GM23338 (cell line): ENCODE data around the gene TTC28. TPM values are rescaled to one million over a fixed set of nuclear protein-coding genes. Genes with fewer than 3 reads are reported as not detected.

Source experiments
- ATAC-seq: fragments of 200-7000 bp; cut with Tn5 transposase; 3 replicates; pipeline ENCODE4 v1.9.1; 2020
- DNase-seq: peaks from one replicate; pipeline ENCODE4 v3.0.0-alpha.2; 2015; ENCODE audit warnings: low spot score
- H2AFZ ChIP-seq: fragments of 200-600 bp; sonication (generic); 2 replicates; pipeline ENCODE4 v1.8.0; 2016; ENCODE audit warnings: antibody characterized with exemption, mild to moderate bottlenecking, moderate library complexity
- H3F3A ChIP-seq: fragments of 200-600 bp; sonication (generic); replicated peaks from 2 replicates; pipeline ENCODE4 v1.8.0; 2017; ENCODE audit warnings: antibody characterized with exemption, mixed run types, low read depth
- H3K27ac ChIP-seq: fragments of 200-600 bp; sonication (generic); 2 replicates; pipeline ENCODE4 v1.6.1; 2016; ENCODE audit warnings: low read depth
- H3K27me3 ChIP-seq: fragments of 200-600 bp; sonication (generic); 2 replicates; pipeline ENCODE4 v1.8.0; 2016; ENCODE audit warnings: mild to moderate bottlenecking, mixed run types, moderate library complexity; ENCODE audit not compliant: insufficient read depth
- H3K36me3 ChIP-seq: fragments of 200-600 bp; sonication (generic); 2 replicates; pipeline ENCODE4 v1.8.0; 2016; ENCODE audit warnings: mild to moderate bottlenecking; ENCODE audit not compliant: insufficient read depth
- H3K4me1 ChIP-seq: fragments of 200-600 bp; sonication (generic); 2 replicates; pipeline ENCODE4 v1.8.0; 2016; ENCODE audit warnings: mild to moderate bottlenecking, moderate library complexity; ENCODE audit not compliant: insufficient read depth
- H3K4me2 ChIP-seq: fragments of 200-600 bp; sonication (generic); 2 replicates; pipeline ENCODE4 v1.7.1; 2017; ENCODE audit warnings: mixed run types
- H3K4me3 ChIP-seq: fragments of 200-600 bp; sonication (generic); 2 replicates; pipeline ENCODE4 v1.6.1; 2016; ENCODE audit warnings: mixed run types
- H3K79me2 ChIP-seq: fragments of 200-600 bp; sonication (generic); replicated peaks from 2 replicates; pipeline ENCODE4 v1.8.0; 2017; ENCODE audit warnings: mild to moderate bottlenecking; ENCODE audit not compliant: insufficient read depth
- H3K9me2 ChIP-seq: fragments of 200-600 bp; sonication (generic); 2 replicates; pipeline ENCODE4 v1.8.0; 2017; ENCODE audit not compliant: insufficient read depth
- H4K20me1 ChIP-seq: fragments of 200-600 bp; sonication (generic); replicated peaks from 2 replicates; pipeline ENCODE4 v1.8.0; 2017; ENCODE audit warnings: mild to moderate bottlenecking; ENCODE audit not compliant: insufficient read depth
- H3K27ac Mint-ChIP-seq: 2 replicates; pipeline ENCODE4 v1.8.0; 2020; ENCODE audit warnings: inconsistent platforms, mild to moderate bottlenecking, moderate library complexity, mixed read lengths
- H3K27me3 Mint-ChIP-seq: 3 replicates; pipeline ENCODE4 v1.8.0; 2022; ENCODE audit warnings: low read depth, mild to moderate bottlenecking, moderate library complexity, mixed read lengths, inconsistent platforms; ENCODE audit not compliant: insufficient read depth, poor library complexity
- H3K36me3 Mint-ChIP-seq: 3 replicates; pipeline ENCODE4 v1.8.0; 2021; ENCODE audit warnings: low read depth, mild to moderate bottlenecking, inconsistent platforms, moderate library complexity, mixed read lengths
- H3K4me1 Mint-ChIP-seq: 3 replicates; pipeline ENCODE4 v1.8.0; 2020; ENCODE audit warnings: mild to moderate bottlenecking, inconsistent platforms, mixed read lengths
- H3K4me3 Mint-ChIP-seq: 3 replicates; pipeline ENCODE4 v1.8.0; 2021; ENCODE audit warnings: moderate library complexity, mild to moderate bottlenecking, inconsistent platforms, mixed read lengths
- H3K9me3 Mint-ChIP-seq: 3 replicates; pipeline ENCODE4 v1.8.0; 2020; ENCODE audit warnings: moderate library complexity, mild to moderate bottlenecking, inconsistent platforms, mixed read lengths
- CREB1 ChIP-seq: fragments of 250-450 bp; sonication (Bioruptor Pico); IDR thresholded peaks from 2 replicates; pipeline ENCODE4 v1.5.0; 2020; ENCODE audit warnings: low read depth, mild to moderate bottlenecking, moderate library complexity
- EZH2 ChIP-seq: fragments of 200-600 bp; sonication (generic); IDR thresholded peaks from one replicate; pipeline ENCODE4 v1.8.0; 2017; ENCODE audit warnings: antibody characterized with exemption, mild to moderate bottlenecking, low read depth; ENCODE audit not compliant: unreplicated experiment
- EZH2phosphoT487 ChIP-seq: fragments of 200-600 bp; sonication (generic); IDR thresholded peaks from one replicate; pipeline ENCODE4 v1.8.1; 2018; ENCODE audit warnings: antibody characterized with exemption; ENCODE audit not compliant: unreplicated experiment
- JUNB ChIP-seq: IDR thresholded peaks from one replicate; pipeline ENCODE4 v1.6.1; 2016; ENCODE audit warnings: antibody characterized with exemption; ENCODE audit not compliant: unreplicated experiment
- NANOG ChIP-seq: IDR thresholded peaks from 2 replicates; pipeline ENCODE4 v1.6.1; 2016; ENCODE audit warnings: antibody characterized with exemption, borderline replicate concordance
- POLR2AphosphoS5 ChIP-seq: IDR thresholded peaks from 2 replicates; pipeline ENCODE4 v1.6.1; 2016; ENCODE audit warnings: antibody characterized with exemption, low read depth
- STAT1 ChIP-seq: IDR thresholded peaks from one replicate; pipeline ENCODE4 v1.6.1; 2016; ENCODE audit warnings: antibody characterized with exemption; ENCODE audit not compliant: unreplicated experiment
- ZNF114 ChIP-seq: fragments of 250-450 bp; sonication (Bioruptor Pico); IDR thresholded peaks from 2 replicates; pipeline ENCODE4 v1.5.0; 2020; ENCODE audit warnings: mild to moderate bottlenecking, moderate library complexity
- ZNF331 ChIP-seq: fragments of 250-450 bp; sonication (Bioruptor Pico); IDR thresholded peaks from 2 replicates; pipeline ENCODE4 v1.5.0; 2020; ENCODE audit warnings: low read depth, mild to moderate bottlenecking, moderate library complexity
- polyA plus RNA-seq: library from polyadenylated mRNA; unstranded; fragments of >200 nt; fragmentation: Nextera tagmentation; extraction: Ambion mirVana; gene quantifications from 2 replicates; pipeline ENCODE4 v1.2.1, GENCODE V29; 2016
- total RNA-seq: library from RNA; depleted of rRNA; stranded (reverse); fragments of >200 nt; shearing (Covaris generic); gene quantifications from 2 replicates; pipeline ENCODE4 v1.2.3, GENCODE V29; 2014
- TF ChIP-seq, protein P1 (sequence below): fragments of 250-450 bp; sonication (Bioruptor Pico); IDR thresholded peaks from 2 replicates; pipeline ENCODE4 v1.5.0; 2020; ENCODE audit warnings: mild to moderate bottlenecking, moderate library complexity
- TF ChIP-seq, protein P2 (sequence below): IDR thresholded peaks from one replicate; pipeline ENCODE4 v1.6.1; 2018; ENCODE audit warnings: antibody characterized with exemption; ENCODE audit not compliant: unreplicated experiment
- TF ChIP-seq, protein P3 (sequence below), 2 experiments: fragments of 200-600 bp in 1 of 2; sonication (generic) in 1 of 2; conservative IDR thresholded peaks; 2 replicates each; pipeline versions ENCODE4 v1.5.1 to v1.6.1; 2016 to 2017; ENCODE audit warnings: antibody characterized with exemption in 2 of 2, low read depth in 2 of 2, mild to moderate bottlenecking in 2 of 2, moderate library complexity in 1 of 2
- TF ChIP-seq, protein P4 (sequence below): IDR thresholded peaks from 2 replicates; pipeline ENCODE4 v1.6.1; 2016; ENCODE audit warnings: antibody characterized with exemption

Gene TTC28
- total and polyA plus RNA-seq, 2 experiments from 2014 or later: 4.5 to 16.1 TPM

DNA sequence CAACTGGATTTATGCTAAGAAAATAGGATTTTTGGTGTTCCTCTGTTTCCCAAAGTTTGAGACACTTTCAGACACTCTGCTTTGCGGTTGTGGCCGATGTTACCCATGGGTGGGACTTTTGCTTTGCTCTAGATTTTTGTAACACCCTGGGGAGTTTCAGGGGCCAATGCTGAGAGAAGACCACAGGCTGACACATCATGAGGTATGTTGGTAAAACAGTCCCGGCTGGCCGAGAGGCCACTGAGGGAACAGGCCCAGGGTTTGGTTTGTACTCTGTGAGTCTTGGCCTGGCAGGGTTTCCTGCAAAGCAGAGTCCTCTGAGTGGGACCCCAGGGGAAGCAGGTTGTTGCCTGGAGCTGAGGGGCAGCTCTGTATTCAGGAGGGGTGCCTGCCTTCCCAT, 682.1 kb downstream of the TTC28 start:
- TF ChIP-seq STAT1 (no peak), POLR2AphosphoS5 (no peak), ZNF331 (CRISPR knock-in tag) (no peak), NANOG (no peak), CREB1 (CRISPR knock-in tag) (no peak), EZH2 (no peak), JUNB (no peak), EZH2phosphoT487 (no peak), ZNF114 (CRISPR knock-in tag) (no peak)
- TF ChIP-seq, protein P1, sequence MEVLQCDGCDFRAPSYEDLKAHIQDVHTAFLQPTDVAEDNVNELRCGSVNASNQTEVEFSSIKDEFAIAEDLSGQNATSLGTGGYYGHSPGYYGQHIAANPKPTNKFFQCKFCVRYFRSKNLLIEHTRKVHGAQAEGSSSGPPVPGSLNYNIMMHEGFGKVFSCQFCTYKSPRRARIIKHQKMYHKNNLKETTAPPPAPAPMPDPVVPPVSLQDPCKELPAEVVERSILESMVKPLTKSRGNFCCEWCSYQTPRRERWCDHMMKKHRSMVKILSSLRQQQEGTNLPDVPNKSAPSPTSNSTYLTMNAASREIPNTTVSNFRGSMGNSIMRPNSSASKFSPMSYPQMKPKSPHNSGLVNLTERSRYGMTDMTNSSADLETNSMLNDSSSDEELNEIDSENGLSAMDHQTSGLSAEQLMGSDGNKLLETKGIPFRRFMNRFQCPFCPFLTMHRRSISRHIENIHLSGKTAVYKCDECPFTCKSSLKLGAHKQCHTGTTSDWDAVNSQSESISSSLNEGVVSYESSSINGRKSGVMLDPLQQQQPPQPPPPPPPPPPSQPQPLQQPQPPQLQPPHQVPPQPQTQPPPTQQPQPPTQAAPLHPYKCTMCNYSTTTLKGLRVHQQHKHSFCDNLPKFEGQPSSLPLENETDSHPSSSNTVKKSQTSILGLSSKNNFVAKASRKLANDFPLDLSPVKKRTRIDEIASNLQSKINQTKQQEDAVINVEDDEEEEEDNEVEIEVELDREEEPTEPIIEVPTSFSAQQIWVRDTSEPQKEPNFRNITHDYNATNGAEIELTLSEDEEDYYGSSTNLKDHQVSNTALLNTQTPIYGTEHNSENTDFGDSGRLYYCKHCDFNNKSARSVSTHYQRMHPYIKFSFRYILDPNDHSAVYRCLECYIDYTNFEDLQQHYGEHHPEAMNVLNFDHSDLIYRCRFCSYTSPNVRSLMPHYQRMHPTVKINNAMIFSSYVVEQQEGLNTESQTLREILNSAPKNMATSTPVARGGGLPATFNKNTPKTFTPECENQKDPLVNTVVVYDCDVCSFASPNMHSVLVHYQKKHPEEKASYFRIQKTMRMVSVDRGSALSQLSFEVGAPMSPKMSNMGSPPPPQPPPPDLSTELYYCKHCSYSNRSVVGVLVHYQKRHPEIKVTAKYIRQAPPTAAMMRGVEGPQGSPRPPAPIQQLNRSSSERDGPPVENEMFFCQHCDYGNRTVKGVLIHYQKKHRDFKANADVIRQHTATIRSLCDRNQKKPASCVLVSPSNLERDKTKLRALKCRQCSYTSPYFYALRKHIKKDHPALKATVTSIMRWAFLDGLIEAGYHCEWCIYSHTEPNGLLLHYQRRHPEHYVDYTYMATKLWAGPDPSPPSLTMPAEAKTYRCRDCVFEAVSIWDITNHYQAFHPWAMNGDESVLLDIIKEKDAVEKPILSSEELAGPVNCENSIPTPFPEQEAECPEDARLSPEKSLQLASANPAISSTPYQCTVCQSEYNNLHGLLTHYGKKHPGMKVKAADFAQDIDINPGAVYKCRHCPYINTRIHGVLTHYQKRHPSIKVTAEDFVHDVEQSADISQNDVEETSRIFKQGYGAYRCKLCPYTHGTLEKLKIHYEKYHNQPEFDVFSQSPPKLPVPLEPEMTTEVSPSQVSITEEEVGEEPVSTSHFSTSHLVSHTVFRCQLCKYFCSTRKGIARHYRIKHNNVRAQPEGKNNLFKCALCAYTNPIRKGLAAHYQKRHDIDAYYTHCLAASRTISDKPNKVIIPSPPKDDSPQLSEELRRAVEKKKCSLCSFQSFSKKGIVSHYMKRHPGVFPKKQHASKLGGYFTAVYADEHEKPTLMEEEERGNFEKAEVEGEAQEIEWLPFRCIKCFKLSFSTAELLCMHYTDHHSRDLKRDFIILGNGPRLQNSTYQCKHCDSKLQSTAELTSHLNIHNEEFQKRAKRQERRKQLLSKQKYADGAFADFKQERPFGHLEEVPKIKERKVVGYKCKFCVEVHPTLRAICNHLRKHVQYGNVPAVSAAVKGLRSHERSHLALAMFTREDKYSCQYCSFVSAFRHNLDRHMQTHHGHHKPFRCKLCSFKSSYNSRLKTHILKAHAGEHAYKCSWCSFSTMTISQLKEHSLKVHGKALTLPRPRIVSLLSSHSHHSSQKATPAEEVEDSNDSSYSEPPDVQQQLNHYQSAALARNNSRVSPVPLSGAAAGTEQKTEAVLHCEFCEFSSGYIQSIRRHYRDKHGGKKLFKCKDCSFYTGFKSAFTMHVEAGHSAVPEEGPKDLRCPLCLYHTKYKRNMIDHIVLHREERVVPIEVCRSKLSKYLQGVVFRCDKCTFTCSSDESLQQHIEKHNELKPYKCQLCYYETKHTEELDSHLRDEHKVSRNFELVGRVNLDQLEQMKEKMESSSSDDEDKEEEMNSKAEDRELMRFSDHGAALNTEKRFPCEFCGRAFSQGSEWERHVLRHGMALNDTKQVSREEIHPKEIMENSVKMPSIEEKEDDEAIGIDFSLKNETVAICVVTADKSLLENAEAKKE (CRISPR knock-in tag): no peak
- TF ChIP-seq, protein P2, sequence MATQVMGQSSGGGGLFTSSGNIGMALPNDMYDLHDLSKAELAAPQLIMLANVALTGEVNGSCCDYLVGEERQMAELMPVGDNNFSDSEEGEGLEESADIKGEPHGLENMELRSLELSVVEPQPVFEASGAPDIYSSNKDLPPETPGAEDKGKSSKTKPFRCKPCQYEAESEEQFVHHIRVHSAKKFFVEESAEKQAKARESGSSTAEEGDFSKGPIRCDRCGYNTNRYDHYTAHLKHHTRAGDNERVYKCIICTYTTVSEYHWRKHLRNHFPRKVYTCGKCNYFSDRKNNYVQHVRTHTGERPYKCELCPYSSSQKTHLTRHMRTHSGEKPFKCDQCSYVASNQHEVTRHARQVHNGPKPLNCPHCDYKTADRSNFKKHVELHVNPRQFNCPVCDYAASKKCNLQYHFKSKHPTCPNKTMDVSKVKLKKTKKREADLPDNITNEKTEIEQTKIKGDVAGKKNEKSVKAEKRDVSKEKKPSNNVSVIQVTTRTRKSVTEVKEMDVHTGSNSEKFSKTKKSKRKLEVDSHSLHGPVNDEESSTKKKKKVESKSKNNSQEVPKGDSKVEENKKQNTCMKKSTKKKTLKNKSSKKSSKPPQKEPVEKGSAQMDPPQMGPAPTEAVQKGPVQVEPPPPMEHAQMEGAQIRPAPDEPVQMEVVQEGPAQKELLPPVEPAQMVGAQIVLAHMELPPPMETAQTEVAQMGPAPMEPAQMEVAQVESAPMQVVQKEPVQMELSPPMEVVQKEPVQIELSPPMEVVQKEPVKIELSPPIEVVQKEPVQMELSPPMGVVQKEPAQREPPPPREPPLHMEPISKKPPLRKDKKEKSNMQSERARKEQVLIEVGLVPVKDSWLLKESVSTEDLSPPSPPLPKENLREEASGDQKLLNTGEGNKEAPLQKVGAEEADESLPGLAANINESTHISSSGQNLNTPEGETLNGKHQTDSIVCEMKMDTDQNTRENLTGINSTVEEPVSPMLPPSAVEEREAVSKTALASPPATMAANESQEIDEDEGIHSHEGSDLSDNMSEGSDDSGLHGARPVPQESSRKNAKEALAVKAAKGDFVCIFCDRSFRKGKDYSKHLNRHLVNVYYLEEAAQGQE: no peak
- TF ChIP-seq, protein P3, sequence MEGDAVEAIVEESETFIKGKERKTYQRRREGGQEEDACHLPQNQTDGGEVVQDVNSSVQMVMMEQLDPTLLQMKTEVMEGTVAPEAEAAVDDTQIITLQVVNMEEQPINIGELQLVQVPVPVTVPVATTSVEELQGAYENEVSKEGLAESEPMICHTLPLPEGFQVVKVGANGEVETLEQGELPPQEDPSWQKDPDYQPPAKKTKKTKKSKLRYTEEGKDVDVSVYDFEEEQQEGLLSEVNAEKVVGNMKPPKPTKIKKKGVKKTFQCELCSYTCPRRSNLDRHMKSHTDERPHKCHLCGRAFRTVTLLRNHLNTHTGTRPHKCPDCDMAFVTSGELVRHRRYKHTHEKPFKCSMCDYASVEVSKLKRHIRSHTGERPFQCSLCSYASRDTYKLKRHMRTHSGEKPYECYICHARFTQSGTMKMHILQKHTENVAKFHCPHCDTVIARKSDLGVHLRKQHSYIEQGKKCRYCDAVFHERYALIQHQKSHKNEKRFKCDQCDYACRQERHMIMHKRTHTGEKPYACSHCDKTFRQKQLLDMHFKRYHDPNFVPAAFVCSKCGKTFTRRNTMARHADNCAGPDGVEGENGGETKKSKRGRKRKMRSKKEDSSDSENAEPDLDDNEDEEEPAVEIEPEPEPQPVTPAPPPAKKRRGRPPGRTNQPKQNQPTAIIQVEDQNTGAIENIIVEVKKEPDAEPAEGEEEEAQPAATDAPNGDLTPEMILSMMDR (conservative IDR thresholded peaks at IDR 0.05; ENCODE audit: low read depth in 2 of 2): no peak
- TF ChIP-seq, protein P4, sequence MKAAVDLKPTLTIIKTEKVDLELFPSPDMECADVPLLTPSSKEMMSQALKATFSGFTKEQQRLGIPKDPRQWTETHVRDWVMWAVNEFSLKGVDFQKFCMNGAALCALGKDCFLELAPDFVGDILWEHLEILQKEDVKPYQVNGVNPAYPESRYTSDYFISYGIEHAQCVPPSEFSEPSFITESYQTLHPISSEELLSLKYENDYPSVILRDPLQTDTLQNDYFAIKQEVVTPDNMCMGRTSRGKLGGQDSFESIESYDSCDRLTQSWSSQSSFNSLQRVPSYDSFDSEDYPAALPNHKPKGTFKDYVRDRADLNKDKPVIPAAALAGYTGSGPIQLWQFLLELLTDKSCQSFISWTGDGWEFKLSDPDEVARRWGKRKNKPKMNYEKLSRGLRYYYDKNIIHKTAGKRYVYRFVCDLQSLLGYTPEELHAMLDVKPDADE: no peak
- DNase-seq (no peak), ATAC-seq (no peak)
- H3K36me3 Mint-ChIP-seq: peaks cover 3% of the 10 kb centered on the region; the same call in 2 of the 3 replicates
- no peak overlapping the region for H3K27ac Mint-ChIP-seq
- H3K4me3 Mint-ChIP-seq: no peak overlapping the region
- Histone ChIP-seq H4K20me1 (peaks cover 2% of the 10 kb centered on the region; the same call in 1 of the 2 replicates), H3K4me3 (no peak overlapping the region), H3K79me2 (no peaks in the 10 kb centered on the region), H3K4me1 (peaks cover 3% of the 10 kb centered on the region; the same call in 1 of the 2 replicates), H2AFZ (no peak overlapping the region), H3F3A (no peaks in the 10 kb centered on the region), H3K27me3 (no peaks in the 10 kb centered on the region), H3K27ac (no peak overlapping the region), H3K36me3 (no peaks in the 10 kb centered on the region; the same call in 1 of the 2 replicates), H3K4me2 (no peak overlapping the region), H3K9me2 (no peaks in the 10 kb centered on the region)
- peaks cover 3% of the 10 kb centered on the region; the same call in 2 of the 3 replicates for H3K4me1 Mint-ChIP-seq
- no peaks in the 10 kb centered on the region for H3K9me3 Mint-ChIP-seq
- peaks cover 9% of the 10 kb centered on the region for H3K27me3 Mint-ChIP-seq
